Measurements from ENCODE around the gene TEP1.

The TEP1 gene

DNA sequence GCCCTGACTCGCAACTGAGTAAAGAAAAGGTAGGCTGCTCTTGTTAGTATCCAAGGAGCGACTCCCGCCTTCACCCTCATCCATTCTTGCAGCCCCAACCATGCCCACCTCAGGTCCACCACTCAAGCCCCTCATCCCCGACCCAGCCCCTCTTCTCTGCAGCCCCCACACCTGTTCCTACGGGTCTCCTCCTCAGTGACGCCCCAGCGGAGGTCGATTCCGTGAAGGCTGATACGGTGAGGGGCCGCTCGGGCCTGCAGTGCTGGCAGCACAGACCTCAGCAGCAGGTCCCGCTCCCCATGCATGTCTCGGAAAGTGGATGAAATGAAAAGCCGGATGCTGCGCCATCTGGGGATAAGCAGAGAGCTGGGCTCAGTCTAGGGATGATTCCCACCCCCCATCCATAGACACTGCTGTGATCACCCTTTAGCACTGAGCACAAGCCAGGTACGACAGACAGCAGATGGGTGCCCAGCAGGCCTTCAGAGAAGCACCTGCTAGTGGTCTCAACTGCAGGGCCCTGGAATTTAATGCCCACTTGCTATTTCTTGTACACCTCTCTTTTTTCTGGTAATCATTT, 26.9 kb downstream of the TEP1 start:
- no peak for DNase-seq (ENCODE audit: low read depth)
- no peak overlapping the region for H3K4me3 ChIP-seq (replicated peaks; ENCODE audit: low read depth, low read length)
- TF ChIP-seq, protein P1, sequence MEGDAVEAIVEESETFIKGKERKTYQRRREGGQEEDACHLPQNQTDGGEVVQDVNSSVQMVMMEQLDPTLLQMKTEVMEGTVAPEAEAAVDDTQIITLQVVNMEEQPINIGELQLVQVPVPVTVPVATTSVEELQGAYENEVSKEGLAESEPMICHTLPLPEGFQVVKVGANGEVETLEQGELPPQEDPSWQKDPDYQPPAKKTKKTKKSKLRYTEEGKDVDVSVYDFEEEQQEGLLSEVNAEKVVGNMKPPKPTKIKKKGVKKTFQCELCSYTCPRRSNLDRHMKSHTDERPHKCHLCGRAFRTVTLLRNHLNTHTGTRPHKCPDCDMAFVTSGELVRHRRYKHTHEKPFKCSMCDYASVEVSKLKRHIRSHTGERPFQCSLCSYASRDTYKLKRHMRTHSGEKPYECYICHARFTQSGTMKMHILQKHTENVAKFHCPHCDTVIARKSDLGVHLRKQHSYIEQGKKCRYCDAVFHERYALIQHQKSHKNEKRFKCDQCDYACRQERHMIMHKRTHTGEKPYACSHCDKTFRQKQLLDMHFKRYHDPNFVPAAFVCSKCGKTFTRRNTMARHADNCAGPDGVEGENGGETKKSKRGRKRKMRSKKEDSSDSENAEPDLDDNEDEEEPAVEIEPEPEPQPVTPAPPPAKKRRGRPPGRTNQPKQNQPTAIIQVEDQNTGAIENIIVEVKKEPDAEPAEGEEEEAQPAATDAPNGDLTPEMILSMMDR (IDR thresholded peaks at IDR 0.05; ENCODE audit: low read length, missing control alignments), result no peak

DNA sequence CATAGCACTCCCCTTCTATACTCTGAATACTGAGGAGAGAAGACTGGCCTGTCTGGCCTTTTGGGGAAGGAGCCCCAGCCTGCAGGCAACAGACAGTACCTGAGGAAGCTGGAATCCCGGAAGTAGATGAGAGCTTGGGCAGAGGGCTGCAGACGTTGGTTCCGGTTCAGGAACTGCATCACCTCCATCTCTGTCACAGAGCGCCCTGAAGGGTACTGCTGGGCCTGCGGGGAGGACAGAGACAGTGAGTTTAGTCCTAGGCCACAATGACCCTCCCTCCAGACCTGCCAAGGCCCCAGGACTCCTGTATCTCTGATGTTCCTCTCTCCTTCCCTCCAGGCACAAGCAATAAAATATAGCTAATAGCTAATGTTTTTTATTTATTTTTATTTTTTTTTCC, 28.4 kb downstream of the TEP1 start:
- DNase-seq (ENCODE audit: low read depth), result no peak
- no peak overlapping the region for H3K4me3 ChIP-seq (replicated peaks; ENCODE audit: low read depth, low read length)
- TF ChIP-seq, protein P1 (IDR thresholded peaks at IDR 0.05; ENCODE audit: low read length, missing control alignments), result no peak

DNA sequence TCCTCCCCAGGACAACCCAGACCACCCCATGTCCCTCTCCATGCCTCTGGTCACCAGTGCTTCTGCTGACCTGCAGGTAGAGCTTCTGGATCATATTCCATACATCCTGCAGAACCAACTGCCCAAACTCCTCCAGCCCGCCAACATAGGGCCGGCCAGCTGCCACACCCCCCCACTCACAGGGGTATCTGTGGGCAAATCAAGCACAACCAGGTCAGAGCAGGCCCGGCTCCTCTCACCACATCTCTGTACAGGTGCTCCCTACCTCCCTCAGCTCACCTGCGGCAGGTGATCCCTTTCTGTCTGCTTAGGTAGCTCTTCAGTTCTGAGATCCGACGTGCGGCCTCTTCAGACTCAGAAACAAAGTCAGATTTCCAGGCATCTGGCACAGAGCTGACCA, 29.0 kb downstream of the TEP1 start:
- TF ChIP-seq, protein P1 (IDR thresholded peaks at IDR 0.05; ENCODE audit: low read length, missing control alignments), result no peak
- no peak overlapping the region for H3K4me3 ChIP-seq (replicated peaks; ENCODE audit: low read depth, low read length)
- DNase-seq (ENCODE audit: low read depth), result no peak

DNA sequence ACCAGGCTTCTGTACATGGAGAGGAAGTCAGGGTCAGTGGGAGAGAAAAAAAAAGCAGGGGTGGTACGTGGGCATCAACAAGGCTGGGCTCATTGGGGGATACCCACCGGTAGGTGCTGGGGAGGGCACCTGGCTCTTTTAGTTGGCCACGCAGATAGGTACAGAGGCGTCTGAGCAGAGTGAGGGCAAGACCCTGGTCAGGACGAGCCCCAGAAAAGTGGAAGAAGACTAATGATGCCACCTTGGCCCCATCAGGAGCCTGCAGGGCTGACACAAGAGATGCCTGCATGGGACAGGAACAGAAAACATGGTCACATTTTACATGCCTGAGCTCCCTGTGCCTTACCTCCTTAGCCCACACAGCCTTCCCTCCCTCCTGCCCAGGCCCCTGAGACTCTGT, 29.7 kb downstream of the TEP1 start:
- TF ChIP-seq, protein P1 (IDR thresholded peaks at IDR 0.05; ENCODE audit: low read length, missing control alignments), result no peak
- no peak overlapping the region for H3K4me3 ChIP-seq (replicated peaks; ENCODE audit: low read depth, low read length)
- DNase-seq (ENCODE audit: low read depth), result no peak

DNA sequence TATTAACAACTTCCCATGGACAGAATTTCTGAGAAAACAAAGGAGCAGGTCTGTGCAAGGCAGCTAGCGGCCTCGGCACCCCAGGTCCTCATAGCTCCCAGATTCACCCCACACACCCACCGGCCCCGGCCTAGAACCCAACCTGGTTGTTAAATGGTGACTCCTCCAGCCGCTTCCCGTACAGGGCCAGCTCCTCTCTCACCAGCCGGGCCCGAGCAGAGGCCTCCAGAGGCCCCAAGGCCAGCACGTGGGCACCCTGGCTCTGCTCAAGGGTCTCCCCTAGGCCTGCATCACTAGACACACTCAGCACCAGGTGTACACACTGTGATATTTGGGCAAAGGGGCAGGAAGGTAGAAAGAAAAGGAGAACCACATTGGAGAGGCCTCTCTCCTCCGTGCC, 30.3 kb downstream of the TEP1 start:
- DNase-seq (ENCODE audit: low read depth), result no peak
- TF ChIP-seq, protein P1 (IDR thresholded peaks at IDR 0.05; ENCODE audit: low read length, missing control alignments), result no peak
- no peak overlapping the region for H3K4me3 ChIP-seq (replicated peaks; ENCODE audit: low read depth, low read length)

DNA sequence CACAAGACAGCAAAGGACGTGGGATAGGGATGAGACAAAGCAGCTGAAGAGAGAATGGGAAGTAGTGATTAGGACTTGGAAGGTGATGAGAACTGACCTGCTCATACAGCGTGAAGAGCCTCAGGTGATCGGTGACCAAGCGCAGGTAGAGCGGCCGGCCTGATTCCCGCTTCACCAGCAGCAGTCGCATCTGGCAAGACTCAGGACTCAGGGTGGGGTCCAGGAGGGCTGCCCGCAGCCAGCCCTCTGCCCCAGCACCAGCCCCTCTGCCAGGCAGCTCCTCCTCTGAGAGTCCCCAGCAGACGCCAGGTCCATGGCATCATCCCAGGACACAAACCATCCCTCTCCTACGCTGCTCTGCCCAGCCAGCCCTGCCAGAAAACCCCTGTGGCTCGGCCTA, 30.8 kb downstream of the TEP1 start:
- H3K4me3 ChIP-seq (replicated peaks; ENCODE audit: low read depth, low read length), result no peak overlapping the region
- no peak for DNase-seq (ENCODE audit: low read depth)
- TF ChIP-seq, protein P1 (IDR thresholded peaks at IDR 0.05; ENCODE audit: low read length, missing control alignments), result no peak

DNA sequence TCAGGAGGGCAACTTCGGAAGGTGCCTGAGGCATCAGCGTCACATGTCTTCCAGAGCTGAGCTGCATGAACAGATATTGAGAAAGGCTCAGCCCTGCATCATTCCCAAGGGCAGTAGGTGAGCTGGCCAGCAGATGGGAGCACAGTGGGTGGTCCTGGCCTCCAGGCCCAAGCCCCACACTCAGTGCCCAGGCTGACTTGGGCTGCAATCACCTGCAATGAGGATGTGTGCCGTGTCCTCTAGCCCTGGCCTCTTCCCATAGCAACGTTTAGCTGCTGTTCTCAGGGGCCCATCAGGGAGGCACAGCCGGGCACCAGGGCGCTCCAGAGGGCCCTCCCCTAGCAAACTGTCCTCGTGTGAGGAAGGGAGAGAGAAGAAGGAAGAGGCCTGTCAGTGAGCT, 32.0 kb downstream of the TEP1 start:
- H3K4me3 ChIP-seq (replicated peaks; ENCODE audit: low read depth, low read length), result no peak overlapping the region
- no peak for DNase-seq (ENCODE audit: low read depth)
- TF ChIP-seq, protein P1 (IDR thresholded peaks at IDR 0.05; ENCODE audit: low read length, missing control alignments), result no peak

All from fibroblast of pulmonary artery (primary cell).